Stomach (tissue), 9 donors: ENCODE data around the gene MYZAP. TPM values are rescaled to one million over a fixed set of nuclear protein-coding genes. Genes with fewer than 3 reads are reported as not detected.

Source experiments
- DNase-seq, 2 donors: peaks; one replicate each; pipeline versions ENCODE4 v3.0.0 to v3.0.0-alpha.2; 2013 to 2019
- H3K27ac ChIP-seq, 5 donors: fragments of 200-600 bp in 4 of 5; sonication (generic) in 4 of 5; one replicate each; pipeline ENCODE4 v1.5.1; 2013 to 2019; ENCODE audit warnings: mild to moderate bottlenecking in 1 of 5, moderate library complexity in 1 of 5
- H3K27me3 ChIP-seq, 3 donors: fragments of 200-600 bp; sonication (generic); one replicate each; pipeline ENCODE4 v1.5.1; 2017 to 2019; ENCODE audit warnings: mixed run types in 1 of 3
- H3K36me3 ChIP-seq, 4 donors: fragments of 200-600 bp; sonication (generic); 1 replicate in 3 of 4; 2 replicates in 1 of 4; pipeline ENCODE4 v1.5.1; 2016 to 2019
- H3K4me1 ChIP-seq, 4 donors: fragments of 200-600 bp; sonication (generic); one replicate each; pipeline ENCODE4 v1.5.1; 2016 to 2019
- H3K4me3 ChIP-seq, 4 donors: fragments of 200-600 bp; sonication (generic) in 3 of 4; one replicate each; pipeline ENCODE4 v1.5.1; 2016 to 2019; ENCODE audit warnings: mild to moderate bottlenecking in 1 of 4
- H3K9me3 ChIP-seq, 4 donors: fragments of 200-600 bp; sonication (generic); one replicate each; pipeline ENCODE4 v1.5.1; 2016 to 2019
- CTCF ChIP-seq, 7 experiments: fragments of 450-650 bp in 4 of 7; fragments of 200-600 bp in 3 of 7; sonication (generic) in 3 of 7; IDR thresholded peaks; one replicate each; pipeline ENCODE4 v1.5.1; 2016 to 2019; ENCODE audit warnings: antibody characterized with exemption in 7 of 7, control low read depth in 2 of 7, mild to moderate bottlenecking in 1 of 7
- EP300 ChIP-seq: sonication (generic); formaldehyde crosslinking; IDR thresholded peaks from one replicate; pipeline ENCODE4 v1.6.1; 2017; ENCODE audit warnings: antibody characterized with exemption
- POLR2A ChIP-seq, 4 donors: fragments of 450-650 bp; IDR thresholded peaks; one replicate each; pipeline ENCODE4 v1.6.1; 2016; ENCODE audit warnings: antibody characterized with exemption in 4 of 4, control low read depth in 2 of 4, mild to moderate bottlenecking in 1 of 4, moderate library complexity in 1 of 4
- POLR2AphosphoS5 ChIP-seq, 3 donors: sonication (generic); formaldehyde crosslinking; IDR thresholded peaks; one replicate each; pipeline ENCODE4 v1.6.1; 2016; ENCODE audit warnings: antibody characterized with exemption in 3 of 3
- WGBS, 5 donors: extraction: QIAGEN DNeasy Blood & Tissue Kit in 3 of 5; methylation state at CpG; one replicate each; pipeline versions ENCODE4 v1.1.5 to v1.1.7; 2013 to 2018; 5-methylcytosine and 5-hydroxymethylcytosine counted together
- intact Hi-C: fragments of 100-400 bp; cut with DNase I; formaldehyde crosslinking; loops from one replicate; pipeline ENCODE4 v1.15.1; 2023; ENCODE audit warnings: low total_unique reads
- polyA plus RNA-seq, 3 donors: library from polyadenylated mRNA; stranded (reverse); fragments of 200-250 nt; gene quantifications; one replicate each; pipeline ENCODE4 v1.2.3, GENCODE V29; 2013
- total RNA-seq, 5 donors: library from RNA; depleted of rRNA; stranded (reverse); fragments of >200 nt; gene quantifications; one replicate each; pipeline versions ENCODE4 v1.1.0 to v1.2.3, GENCODE V29; 2014 to 2016
- donor health status: healthy with polysubstance abuse.
- donor health status: Bipolar disorder and iron deficiency.
- donor health status: healthy.

The MYZAP gene
- total and polyA plus RNA-seq, 8 donors, result 9.4 to 59.8 (median 20.9) TPM; not detected in 1

GRCh38 chr15:57705746-57706404 lies 114.2 kb downstream of the MYZAP start:
- Histone ChIP-seq H3K4me1 (peaks cover 4 to 42% (median 31%) of the 10 kb centered on the region in 4 donors), H3K36me3 (peaks cover 0 to 21% (median 20%) of the 10 kb centered on the region in 4 donors), H3K27ac (peak overlapping the region; percentile 91 to 97 (median 94)), H3K9me3 (no peaks in the 10 kb centered on the region), H3K4me3 (peak overlapping the region; percentile 81 to 96 (median 87)), H3K27me3 (no peaks in the 10 kb centered on the region)
- TF ChIP-seq POLR2A (IDR thresholded peaks at IDR 0.05) (no peak), EP300 (no peak), CTCF (IDR thresholded peaks at IDR 0.05) (no peak), POLR2AphosphoS5 (IDR thresholded peaks at IDR 0.05) (no peak)
- WGBS, 5 donors, result 76 to 82% (median 81%) methylated on average over 12 of the region's 12 CpGs
- intact Hi-C loops, result no loop called here
- DNase-seq, result peak in 1 of 2 donors; percentile 20

GRCh38 chr15:57706405-57707209 lies 114.9 kb downstream of the MYZAP start, which contains the start of gene POLR2M:
Gene POLR2M (plus strand): TSS chr15:57706714. CDS start chr15:57706843, 129 bp downstream.
- intact Hi-C loops, result no loop called here
- Histone ChIP-seq H3K4me3 (peak within 1 kb of the TSS; percentile 81 to 96 (median 87)), H3K27me3 (no peaks in the 10 kb centered on the region), H3K36me3 (peaks cover 4 to 29% (median 27%) of the 10 kb centered on the region in 4 donors), H3K4me1 (peaks cover 4 to 49% (median 33%) of the 10 kb centered on the region in 4 donors), H3K9me3 (no peaks in the 10 kb centered on the region), H3K27ac (peak within 1 kb of the TSS; percentile 91 to 97 (median 94))
- DNase-seq, result peak; percentile 97 to 99
- TF ChIP-seq CTCF (IDR thresholded peaks at IDR 0.05), result no peak
- peak; percentile 62 for TF ChIP-seq EP300
- TF ChIP-seq POLR2AphosphoS5 (IDR thresholded peaks at IDR 0.05), result peak; percentile 79 to 96 (median 95)
- peak in 2 of 4 donors; percentile 22 to 35 for TF ChIP-seq POLR2A (IDR thresholded peaks at IDR 0.05)
- 0 to 4% (median 2%) methylated on average over 18 to 70 of the region's 70 CpGs for WGBS, 5 donors

- intact Hi-C loops, result no loop called here
- peak in 1 of 2 donors; percentile 50 for DNase-seq
- H3K4me3 ChIP-seq, result peak overlapping the region; percentile 81 to 96 (median 87)
- peaks cover 18 to 43% (median 41%) of the 10 kb centered on the region in 4 donors for H3K36me3 ChIP-seq
- H3K4me1 ChIP-seq, result peaks cover 4 to 51% (median 33%) of the 10 kb centered on the region in 4 donors
- H3K9me3 ChIP-seq, result no peaks in the 10 kb centered on the region
- TF ChIP-seq POLR2AphosphoS5 (IDR thresholded peaks at IDR 0.05) (no peak), EP300 (no peak), CTCF (IDR thresholded peaks at IDR 0.05) (no peak), POLR2A (IDR thresholded peaks at IDR 0.05) (no peak)
- peak overlapping the region in 4 of 5 donors; percentile 94 to 97 (median 94) for H3K27ac ChIP-seq
- 35 to 49% (median 46%) methylated on average over 4 of the region's 4 CpGs for WGBS, 5 donors
- no peaks in the 10 kb centered on the region for H3K27me3 ChIP-seq
Observed at GRCh38 chr15:57708047-57708446, 116.3 kb downstream of the MYZAP start.

- TF ChIP-seq POLR2A (IDR thresholded peaks at IDR 0.05), result no peak
- intact Hi-C loops, result no loop called here
- peaks cover 23 to 59% (median 40%) of the 10 kb centered on the region in 4 donors for H3K36me3 ChIP-seq
- no peak for DNase-seq
- no peaks in the 10 kb centered on the region for H3K27me3 ChIP-seq
- peaks cover 0 to 4% (median 0%) of the 10 kb centered on the region in 4 donors for H3K4me1 ChIP-seq
- H3K27ac ChIP-seq, result no peak overlapping the region
- no peaks in the 10 kb centered on the region for H3K9me3 ChIP-seq
- WGBS, 5 donors, result 87 to 95% (median 92%) methylated on average over 2 of the region's 2 CpGs
- H3K4me3 ChIP-seq, result no peak overlapping the region
Observed at GRCh38 chr15:57718309-57718708, 126.6 kb downstream of the MYZAP start.
